B cell (primary cell): ENCODE results near the gene MYCL. TPM values are rescaled to one million over a fixed set of nuclear protein-coding genes. Genes with fewer than 3 reads are reported as not detected.

Source experiments
- ATAC-seq: fragments of 200-7000 bp; cut with Tn5 transposase; one replicate; pipeline ENCODE4 v1.10.0; 2021; ENCODE audit warnings: low read depth, mild to moderate bottlenecking, moderate number of reproducible peaks, moderate library complexity
- CTCF ChIA-PET: fragments of 350-600 bp; sonication (Branson Sonifier 250); formaldehyde crosslinking; loops from one replicate; lab custom pipeline; 2021; ENCODE audit warnings: antibody characterized with exemption, inconsistent platforms; lab: Charles Lee
- POLR2A ChIA-PET: fragments of 350-600 bp; sonication (Branson Sonifier 250); formaldehyde crosslinking; loops from one replicate; lab custom pipeline; 2021; ENCODE audit warnings: antibody characterized with exemption; lab: Charles Lee
- DNase-seq: peaks from one replicate; pipeline ENCODE4 v3.0.0; 2013
- H2AFZ ChIP-seq: 2 replicates; pipeline ENCODE4 v1.6.1; 2012; ENCODE audit warnings: mild to moderate bottlenecking, low read depth, low read length; ENCODE audit not compliant: insufficient read depth, poor library complexity, severe bottlenecking
- H3K27ac ChIP-seq, 2 donors: 1 replicate in 1 of 2; 2 replicates in 1 of 2; pipeline ENCODE4 v1.5.1; 2012 to 2013; ENCODE audit warnings: low read length in 2 of 2, mild to moderate bottlenecking in 2 of 2, moderate library complexity in 1 of 2
- H3K27me3 ChIP-seq, 4 experiments: fragments of 200-600 bp in 1 of 4; sonication (generic) in 1 of 4; replicated peaks in 1 of 4; 1 replicate in 2 of 4; 2 replicates in 2 of 4; pipeline versions ENCODE4 v1.6.1 to v1.7.0; 2013 to 2016; ENCODE audit warnings: low read length in 3 of 4, mild to moderate bottlenecking in 2 of 4, mixed read lengths in 1 of 4, moderate library complexity in 1 of 4; ENCODE audit not compliant: insufficient read depth in 4 of 4, control insufficient read depth in 3 of 4; ENCODE audit errors: control extremely low read depth in 1 of 4
- H3K36me3 ChIP-seq, 2 experiments: replicated peaks in 1 of 2; 1 replicate in 1 of 2; 2 replicates in 1 of 2; pipeline versions ENCODE4 v1.6.1 to v1.7.1; 2013; ENCODE audit warnings: low read length in 1 of 2; ENCODE audit not compliant: insufficient read depth in 2 of 2, control insufficient read depth in 1 of 2; ENCODE audit errors: control extremely low read depth in 1 of 2, extremely low read depth in 1 of 2
- H3K4me1 ChIP-seq, 2 donors: fragments of 200-600 bp in 1 of 2; sonication (generic) in 1 of 2; 1 replicate in 1 of 2; 2 replicates in 1 of 2; pipeline versions ENCODE4 v1.5.1 to v1.6.1; 2013 to 2017; ENCODE audit warnings: low read length in 2 of 2; ENCODE audit not compliant: control insufficient read depth in 2 of 2, insufficient read depth in 2 of 2
- H3K4me2 ChIP-seq: replicated peaks from 2 replicates; pipeline ENCODE3; 2012; ENCODE audit warnings: mild to moderate bottlenecking, low read depth, low read length; ENCODE audit not compliant: poor library complexity, severe bottlenecking
- H3K4me3 ChIP-seq, 5 experiments: fragments of 200-600 bp in 1 of 5; sonication (generic) in 1 of 5; 1 replicate in 3 of 5; 2 replicates in 2 of 5; pipeline versions ENCODE4 v1.5.1 to v1.7.0; 2011 to 2016; ENCODE audit warnings: low read length in 4 of 5, mild to moderate bottlenecking in 4 of 5, low read depth in 2 of 5, control low read depth in 1 of 5, moderate library complexity in 1 of 5; ENCODE audit not compliant: insufficient read depth in 1 of 5; ENCODE audit errors: control extremely low read depth in 1 of 5, extremely low read depth in 1 of 5
- H3K79me2 ChIP-seq: fragments of 200-600 bp; sonication (generic); one replicate; pipeline ENCODE4 v1.6.0; 2016; ENCODE audit warnings: low read length; ENCODE audit not compliant: control insufficient read depth, insufficient read depth
- H3K9ac ChIP-seq: fragments of 200-600 bp; sonication (generic); 2 replicates; pipeline ENCODE4 v1.6.1; 2017; ENCODE audit warnings: mild to moderate bottlenecking, low read length, moderate library complexity
- H3K9me3 ChIP-seq, 3 donors: one replicate each; pipeline versions ENCODE4 v1.6.1 to v1.7.1; 2013; ENCODE audit warnings: low read length in 2 of 3; ENCODE audit not compliant: control insufficient read depth in 2 of 3, insufficient read depth in 1 of 3; ENCODE audit errors: control extremely low read depth in 1 of 3
- H4K20me1 ChIP-seq: 2 replicates; pipeline ENCODE4 v1.6.0; 2012; ENCODE audit warnings: mild to moderate bottlenecking, low read length; ENCODE audit not compliant: insufficient read depth, control insufficient read depth, poor library complexity, severe bottlenecking
- H3K27ac Mint-ChIP-seq: one replicate; pipeline ENCODE4 v1.8.0; 2021; ENCODE audit warnings: mixed read lengths
- H3K27me3 Mint-ChIP-seq: one replicate; pipeline ENCODE4 v1.8.0; 2021; ENCODE audit warnings: mixed read lengths
- H3K4me1 Mint-ChIP-seq: one replicate; pipeline ENCODE4 v1.8.0; 2021; ENCODE audit warnings: mixed read lengths
- H3K4me3 Mint-ChIP-seq: one replicate; pipeline ENCODE4 v1.8.0; 2021; ENCODE audit warnings: mixed read lengths
- H3K9me3 Mint-ChIP-seq: one replicate; pipeline ENCODE4 v1.8.0; 2022; ENCODE audit warnings: mixed read lengths; ENCODE audit not compliant: insufficient read depth
- CTCF ChIP-seq: fragments of 200-600 bp; IDR thresholded peaks from one replicate; pipeline ENCODE4 v1.8.0; 2022; ENCODE audit warnings: antibody characterized with exemption, mild to moderate bottlenecking
- EZH2 ChIP-seq: IDR thresholded peaks from 2 replicates; pipeline ENCODE4 v1.6.1; 2012; ENCODE audit warnings: borderline replicate concordance, low read depth, mild to moderate bottlenecking, moderate library complexity, low read length; ENCODE audit not compliant: insufficient read depth, poor library complexity, severe bottlenecking
- WGBS: methylation state at CpG from one replicate; pipeline ENCODE4 v1.1.5; 2013; ENCODE audit warnings: missing lambda C conversion rate; ENCODE audit not compliant: insufficient coverage; 5-methylcytosine and 5-hydroxymethylcytosine counted together
- intact Hi-C: fragments of 100-400 bp; cut with micrococcal nuclease; formaldehyde crosslinking; loops from one replicate; pipeline ENCODE4 v1.10.0; 2022
- polyA plus RNA-seq: library from polyadenylated mRNA; depleted of rRNA; stranded (reverse); fragments of >200 nt; gene quantifications from 2 replicates; pipeline ENCODE4 v1.2.3, GENCODE V29; 2012
- total RNA-seq, 2 donors: library from RNA; stranded (reverse); fragments of 120-200 nt in 1 of 2; gene quantifications; 1 replicate in 1 of 2; 2 replicates in 1 of 2; pipeline versions ENCODE4 v1.2.3 to v1.2.4, GENCODE V29; 2013 to 2022

MYCL gene
- total and polyA plus RNA-seq, 2 donors (not counting 1 experiment from before 2014, with no cell fraction given), result 0.03 to 0.62 TPM

- no peaks in the 10 kb centered on the region for H3K36me3 ChIP-seq
- CTCF ChIA-PET, result interaction anchor here (0.6 to 1.6 kb wide), 3 partner anchors 28 to 1866 kb away, joined by 3 to 5 read pairs (median 4); no protein-coding TSS in a partner anchor
- Mint-ChIP-seq H3K27ac (no peak overlapping the region), H3K9me3 (no peaks in the 10 kb centered on the region), H3K4me1 (peaks cover 11% of the 10 kb centered on the region), H3K4me3 (no peak overlapping the region), H3K27me3 (peaks cover 4% of the 10 kb centered on the region)
- peaks cover 9 to 12% of the 10 kb centered on the region in 2 donors for H3K4me1 ChIP-seq
- H3K9me3 ChIP-seq, result no peaks in the 10 kb centered on the region
- no peaks in the 10 kb centered on the region for H3K79me2 ChIP-seq
- TF ChIP-seq CTCF (no peak), EZH2 (no peak)
- no peak for ATAC-seq
- POLR2A ChIA-PET, result interaction anchor here (0.5 kb wide), 1 partner anchor 569 kb away, joined by 5 read pairs; no protein-coding TSS in a partner anchor
- H3K27me3 ChIP-seq, result no peaks in the 10 kb centered on the region
- 100% methylated on average over 6 of the region's 14 CpGs for WGBS
- intact Hi-C loops, result no loop called here
- no peak overlapping the region for H3K27ac ChIP-seq
- no peak overlapping the region for H3K9ac ChIP-seq
- no peak for DNase-seq
- no peak overlapping the region for H2AFZ ChIP-seq
- no peak overlapping the region for H3K4me3 ChIP-seq
- no peaks in the 10 kb centered on the region for H4K20me1 ChIP-seq
- H3K4me2 ChIP-seq, result no peak overlapping the region
Measured at GRCh38 chr1:39943471-39944290, 42.0 kb upstream of the MYCL start.
